GM18951 (cell line): ENCODE measurements around the gene POLDIP3.

Experiments used
- POLR2A ChIP-seq: IDR thresholded peaks from 4 replicates; pipeline ENCODE4 v1.6.1; 2011; ENCODE audit warnings: mild to moderate bottlenecking; ENCODE audit not compliant: insufficient read length, insufficient read depth; ENCODE audit errors: extremely low read depth
- in situ Hi-C: fragments of 300-500 bp; cut with MboI; formaldehyde crosslinking; loops from one replicate; pipeline ENCODE4 v1.12.0; 2022; ENCODE audit warnings: low sequenced_read_pairs, mixed read lengths, inconsistent platforms; ENCODE audit not compliant: unreplicated experiment

Gene POLDIP3, protein sequence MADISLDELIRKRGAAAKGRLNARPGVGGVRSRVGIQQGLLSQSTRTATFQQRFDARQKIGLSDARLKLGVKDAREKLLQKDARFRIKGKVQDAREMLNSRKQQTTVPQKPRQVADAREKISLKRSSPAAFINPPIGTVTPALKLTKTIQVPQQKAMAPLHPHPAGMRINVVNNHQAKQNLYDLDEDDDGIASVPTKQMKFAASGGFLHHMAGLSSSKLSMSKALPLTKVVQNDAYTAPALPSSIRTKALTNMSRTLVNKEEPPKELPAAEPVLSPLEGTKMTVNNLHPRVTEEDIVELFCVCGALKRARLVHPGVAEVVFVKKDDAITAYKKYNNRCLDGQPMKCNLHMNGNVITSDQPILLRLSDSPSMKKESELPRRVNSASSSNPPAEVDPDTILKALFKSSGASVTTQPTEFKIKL

DNA sequence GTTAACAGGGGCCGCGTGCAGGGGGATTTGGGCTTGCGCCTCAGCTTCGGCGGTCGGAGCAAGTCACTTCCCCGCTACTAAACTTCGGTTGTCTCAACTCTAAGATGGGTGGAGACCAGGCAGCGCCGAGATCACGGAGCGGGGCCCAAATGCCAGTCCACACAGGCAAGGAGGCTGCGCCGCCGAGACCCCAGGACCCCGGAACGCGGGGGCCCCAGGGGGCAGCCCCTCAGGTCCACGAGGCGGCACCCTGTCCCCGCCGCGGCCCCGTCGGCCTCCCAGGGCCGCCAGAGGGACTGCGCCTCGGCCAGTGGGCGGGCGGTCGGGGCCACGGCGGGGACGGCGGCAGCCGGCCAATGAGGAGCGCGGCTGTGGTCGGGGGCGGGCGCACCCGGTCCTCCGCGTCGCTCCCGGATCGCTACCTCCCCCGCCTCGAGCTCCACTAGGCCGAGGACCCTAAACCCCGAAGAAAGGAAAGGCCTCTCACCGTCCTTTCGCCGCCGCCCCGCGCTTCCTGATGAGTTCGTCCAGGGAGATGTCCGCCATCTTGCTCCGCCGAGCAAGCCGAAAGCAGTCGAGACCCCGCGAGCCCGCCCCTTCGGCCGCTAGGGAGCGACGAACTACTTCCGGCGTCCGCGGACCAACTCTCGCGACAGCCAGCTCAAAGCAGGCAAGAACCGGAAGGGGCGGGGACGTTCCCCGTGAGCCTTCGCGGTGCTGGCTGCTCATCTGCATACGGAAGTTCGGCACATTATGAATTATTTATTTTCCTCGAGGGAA lies at the start of gene POLDIP3:
Gene POLDIP3 (minus strand): TSS at position 572 of the 780 bp plus-strand sequence. CDS start 26 bp downstream, at position 546.
- peak; percentile 80 for TF ChIP-seq POLR2A
- in situ Hi-C loops: no loop called here

DNA sequence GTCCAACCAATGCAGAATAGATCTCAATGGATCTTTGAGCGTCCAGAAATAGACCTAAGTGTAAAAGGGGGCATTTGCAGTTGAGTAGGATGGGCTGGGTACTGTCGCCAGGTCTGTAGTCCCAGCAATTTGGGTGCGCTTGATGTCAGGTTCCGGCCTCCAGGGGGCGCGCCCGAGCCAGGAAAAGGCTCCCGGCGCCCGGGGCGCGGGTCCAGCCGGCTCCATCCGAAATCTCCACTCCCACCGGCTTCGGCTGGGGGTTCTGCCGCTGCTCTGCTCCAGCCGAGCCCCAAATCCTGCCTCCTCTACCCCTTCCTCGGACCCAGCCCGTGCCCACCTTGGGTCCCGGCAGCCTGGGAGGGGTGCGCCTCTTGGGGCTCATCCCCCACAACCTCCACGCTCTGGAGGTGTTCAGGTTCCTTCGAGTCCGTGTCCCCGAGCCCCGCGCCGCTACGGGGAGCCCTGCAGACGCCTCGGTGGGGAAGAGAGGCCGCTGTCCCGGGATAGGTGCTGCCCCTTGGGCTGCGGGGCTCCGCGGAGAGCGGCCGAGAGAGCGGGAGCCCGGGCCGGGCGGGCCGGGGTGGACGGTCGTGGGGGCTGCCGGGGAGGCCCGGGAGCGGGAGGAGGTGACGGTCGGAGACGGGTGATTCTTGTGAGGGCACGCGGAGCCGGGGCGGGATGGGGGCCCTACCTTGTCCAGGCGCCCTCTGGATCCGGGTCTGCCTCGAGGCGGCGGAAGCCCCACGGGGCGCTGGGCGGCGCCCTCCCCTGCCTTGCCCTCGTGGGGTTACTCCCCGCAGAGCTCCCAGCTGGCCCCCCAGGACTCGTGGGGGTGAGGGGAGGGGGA lies 47.5 kb upstream of the POLDIP3 start:
- in situ Hi-C loops: no loop called here
- TF ChIP-seq POLR2A: peak; percentile 45

DNA sequence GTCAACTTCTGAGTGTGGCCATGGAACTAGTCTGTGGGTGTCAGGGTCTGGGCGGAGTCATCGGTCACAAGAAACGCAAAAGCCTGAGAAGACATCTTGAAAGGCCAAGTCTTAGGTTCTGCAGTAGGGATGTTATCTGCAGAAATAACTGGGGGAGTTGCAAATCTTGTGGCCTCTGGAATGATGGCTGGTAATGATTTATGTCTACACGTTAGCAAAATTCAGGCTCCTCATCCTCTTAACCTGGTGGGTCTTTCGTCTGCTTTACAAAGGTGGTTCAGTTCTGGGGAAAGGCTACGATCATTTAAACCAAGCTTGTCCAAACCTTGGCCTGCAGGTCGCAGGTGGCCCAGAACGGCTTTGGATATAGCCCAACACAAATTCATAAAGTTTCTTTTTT lies 41.9 kb upstream of the POLDIP3 start:
- TF ChIP-seq POLR2A: no peak
- in situ Hi-C loops: no loop called here

DNA sequence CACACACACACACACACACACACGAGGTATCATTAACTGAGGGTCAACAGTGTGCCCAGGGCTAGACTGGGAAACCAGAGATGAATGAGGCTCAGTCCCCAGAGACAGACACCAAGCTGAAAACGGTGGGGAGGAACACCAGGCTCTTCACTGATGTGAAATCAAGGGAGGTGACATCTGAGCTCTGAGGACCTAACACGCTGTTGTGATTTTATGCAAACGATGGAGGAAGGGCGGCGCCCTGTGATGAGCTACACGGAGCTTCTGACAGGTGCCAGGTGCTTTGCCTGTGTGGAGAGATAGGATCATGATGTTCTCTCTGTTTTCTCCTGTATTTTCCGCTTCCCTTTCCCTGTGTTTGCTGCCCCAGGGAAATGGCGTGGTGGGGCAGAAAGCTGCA lies 41.0 kb upstream of the POLDIP3 start:
- no peak for TF ChIP-seq POLR2A
- in situ Hi-C loops: no loop called here

DNA sequence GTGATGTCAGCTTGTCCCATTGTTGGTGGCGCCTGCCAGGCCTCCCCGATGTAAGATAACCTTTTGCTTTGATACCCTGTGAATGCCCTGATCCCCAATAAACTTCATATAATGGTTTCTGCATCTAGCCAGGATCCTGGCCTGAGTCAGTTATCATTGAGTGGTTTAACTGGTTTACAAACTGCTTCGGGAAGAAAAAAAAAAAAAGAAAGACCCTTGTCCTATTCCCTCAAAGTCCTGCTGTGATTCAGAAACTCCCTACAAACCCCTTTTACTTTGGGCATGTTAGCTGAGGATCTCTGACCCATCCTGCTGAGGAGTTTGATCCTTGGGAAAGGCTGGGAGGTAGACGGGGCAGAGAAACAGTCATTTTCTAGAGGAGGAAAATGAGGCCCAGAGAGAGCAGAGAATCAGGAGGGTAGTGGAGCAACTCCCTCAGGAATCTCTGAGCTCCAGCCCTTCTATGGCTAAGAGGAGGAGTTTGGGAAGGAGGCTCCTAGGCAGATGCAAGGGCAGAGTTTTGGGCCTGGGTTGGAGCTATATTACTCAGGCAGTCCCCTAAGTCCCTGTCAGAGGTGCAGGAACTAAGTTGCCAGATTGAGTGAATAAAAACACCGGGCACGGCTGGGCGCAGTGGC lies 39.9 kb upstream of the POLDIP3 start:
- in situ Hi-C loops: no loop called here
- no peak for TF ChIP-seq POLR2A

DNA sequence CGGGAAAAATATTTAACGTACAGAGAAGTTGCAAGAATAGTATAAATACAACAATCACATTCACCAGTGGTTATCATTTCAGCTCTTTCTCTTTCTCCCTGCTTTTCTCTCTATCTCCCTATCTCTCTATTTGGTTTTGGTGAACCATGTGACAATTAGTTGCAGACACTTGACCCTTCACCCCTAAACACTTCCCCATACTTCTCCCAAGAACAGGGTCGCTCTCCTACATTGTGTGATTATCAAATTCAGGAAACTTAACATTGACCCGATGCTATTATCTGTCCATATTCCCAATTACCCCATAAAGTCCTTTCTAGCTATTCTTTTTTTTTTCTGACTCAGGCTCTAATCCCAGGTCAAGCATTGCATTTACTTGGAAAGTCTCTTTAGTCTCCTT lies 39.3 kb upstream of the POLDIP3 start:
- in situ Hi-C loops: no loop called here
- no peak for TF ChIP-seq POLR2A

DNA sequence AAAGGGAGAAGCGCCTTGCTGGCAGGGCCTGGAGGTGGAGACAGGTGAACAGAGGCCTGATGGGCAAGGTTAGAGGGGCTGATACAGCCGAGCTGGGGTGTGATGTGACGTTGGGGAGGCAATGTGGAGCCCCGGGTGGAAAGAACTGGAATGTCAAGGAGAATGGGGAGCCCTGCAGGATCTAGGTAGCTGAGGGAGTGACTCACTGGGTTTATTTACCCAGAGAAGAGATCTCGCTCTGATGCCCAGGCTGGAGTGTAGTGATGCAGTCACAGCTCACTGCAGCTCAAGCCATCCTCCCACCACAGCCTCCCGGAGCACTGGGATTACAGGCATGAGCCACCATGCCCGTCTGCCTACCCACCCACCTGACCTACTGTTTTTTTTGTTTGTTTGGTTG lies 36.5 kb upstream of the POLDIP3 start:
- in situ Hi-C loops: no loop called here
- no peak for TF ChIP-seq POLR2A

DNA sequence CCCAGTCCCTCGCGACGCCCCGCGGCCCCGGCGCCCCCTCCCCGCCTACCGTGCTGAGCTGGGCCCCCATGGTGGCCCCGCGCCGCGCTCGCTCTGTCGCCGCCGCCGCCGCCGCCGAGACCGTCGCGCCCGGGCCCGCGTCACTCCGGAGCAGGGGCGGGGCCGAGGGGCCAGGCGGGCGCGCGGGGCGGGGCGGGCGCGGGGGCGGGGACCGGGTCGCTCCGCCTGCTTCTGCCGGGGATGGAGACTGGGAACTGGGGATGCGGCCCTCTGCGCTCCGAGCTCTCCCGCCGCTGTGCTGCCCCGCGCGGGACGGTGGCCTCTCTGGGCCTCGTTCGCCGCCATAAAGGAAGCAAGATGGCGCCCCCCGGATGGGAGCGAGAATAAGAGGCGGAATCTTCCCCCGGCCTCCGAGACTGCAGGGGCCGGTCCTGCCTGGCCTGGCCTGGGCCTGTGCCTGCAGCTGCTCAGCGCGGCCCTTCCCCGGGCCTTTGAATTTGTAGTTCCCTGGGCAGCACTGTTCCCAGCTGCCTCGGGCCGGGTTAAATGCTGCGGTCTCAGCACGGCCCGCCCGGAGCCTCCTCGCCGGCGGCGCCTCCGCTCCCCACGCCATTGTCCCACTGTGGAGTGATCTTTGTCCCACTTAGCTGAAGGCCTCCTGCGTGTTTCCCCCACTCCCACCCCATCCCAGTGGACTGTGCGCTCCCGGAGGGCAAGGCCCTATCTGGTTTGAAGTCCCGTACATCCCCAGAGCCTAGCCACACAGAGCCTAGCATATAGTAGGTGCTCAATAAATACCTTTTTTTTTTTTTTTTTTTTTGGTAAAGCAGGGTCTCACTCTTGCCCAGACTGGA lies 34.8 kb upstream of the POLDIP3 start, which contains the start of gene CYB5R3:
Gene CYB5R3 (minus strand): TSS at position 147 of the 854 bp plus-strand sequence. CDS start 77 bp downstream, at position 70.
- in situ Hi-C loops: loop anchor here (25.0 kb wide), 1 partner anchor 388 kb away; no protein-coding TSS in a partner anchor
- TF ChIP-seq POLR2A: peak; percentile 70

DNA sequence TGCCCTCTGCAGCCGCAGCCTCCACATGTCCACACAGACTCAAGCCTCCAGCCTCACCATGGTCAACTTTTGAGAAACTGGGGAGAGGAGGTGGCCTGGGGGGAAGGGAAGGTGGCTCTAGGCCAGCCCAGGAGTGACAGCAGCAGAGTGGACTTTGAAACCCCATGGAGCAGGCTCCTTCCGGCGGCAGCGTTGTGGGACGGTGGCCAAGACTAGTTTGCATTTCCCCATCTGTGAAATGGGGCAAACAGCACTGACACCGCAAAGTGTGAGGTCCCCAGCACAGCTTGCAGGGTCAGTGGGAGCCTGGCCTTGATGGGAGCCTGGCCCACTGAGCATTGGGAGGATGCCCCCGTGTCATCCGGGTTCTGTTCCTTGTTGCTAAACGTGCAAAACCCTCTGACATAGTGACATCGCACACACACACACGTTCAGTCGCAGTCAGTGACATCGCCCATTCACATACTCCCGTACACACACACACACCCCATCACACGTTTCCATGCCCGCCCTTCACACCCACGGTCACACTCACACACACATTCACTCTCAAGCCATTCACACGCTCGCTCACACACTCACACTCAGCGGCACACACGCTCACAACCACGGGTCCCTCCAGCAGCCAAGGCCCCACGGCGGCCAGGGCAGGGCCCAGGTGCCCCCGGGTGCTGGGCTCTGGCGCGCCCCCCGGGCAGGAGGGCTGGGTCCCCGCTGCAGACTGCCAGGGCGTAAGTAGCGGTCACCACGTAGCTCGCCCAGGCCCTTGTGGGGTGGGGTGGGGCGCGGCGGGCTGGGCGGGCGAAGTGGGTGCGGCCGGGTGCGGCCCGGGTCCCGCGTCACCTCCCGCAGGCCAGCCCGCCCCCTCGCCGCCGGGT lies 33.9 kb upstream of the POLDIP3 start:
- TF ChIP-seq POLR2A: peak; percentile 45
- in situ Hi-C loops: loop anchor here (25.0 kb wide), 1 partner anchor 389 kb away; no protein-coding TSS in a partner anchor

DNA sequence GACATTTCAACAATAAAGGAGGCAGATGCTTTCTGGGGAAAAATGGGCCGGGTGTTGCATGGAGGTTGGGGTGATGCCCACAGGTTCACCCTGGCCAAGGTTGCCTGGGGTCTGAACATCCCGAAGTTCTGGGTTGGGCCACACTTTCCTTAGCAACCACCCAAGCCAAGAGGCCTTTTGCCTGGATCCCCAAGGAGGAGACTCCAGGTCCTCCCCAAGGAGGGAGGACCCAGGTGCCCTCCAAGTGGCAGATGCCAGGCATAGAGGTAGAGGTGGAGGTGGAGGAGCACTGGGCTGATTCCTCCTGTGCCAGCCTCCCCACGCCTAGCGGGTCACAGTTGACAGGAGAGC lies 33.3 kb upstream of the POLDIP3 start:
- TF ChIP-seq POLR2A: no peak
- in situ Hi-C loops: loop anchor here (25.0 kb wide), 1 partner anchor 389 kb away; no protein-coding TSS in a partner anchor

DNA sequence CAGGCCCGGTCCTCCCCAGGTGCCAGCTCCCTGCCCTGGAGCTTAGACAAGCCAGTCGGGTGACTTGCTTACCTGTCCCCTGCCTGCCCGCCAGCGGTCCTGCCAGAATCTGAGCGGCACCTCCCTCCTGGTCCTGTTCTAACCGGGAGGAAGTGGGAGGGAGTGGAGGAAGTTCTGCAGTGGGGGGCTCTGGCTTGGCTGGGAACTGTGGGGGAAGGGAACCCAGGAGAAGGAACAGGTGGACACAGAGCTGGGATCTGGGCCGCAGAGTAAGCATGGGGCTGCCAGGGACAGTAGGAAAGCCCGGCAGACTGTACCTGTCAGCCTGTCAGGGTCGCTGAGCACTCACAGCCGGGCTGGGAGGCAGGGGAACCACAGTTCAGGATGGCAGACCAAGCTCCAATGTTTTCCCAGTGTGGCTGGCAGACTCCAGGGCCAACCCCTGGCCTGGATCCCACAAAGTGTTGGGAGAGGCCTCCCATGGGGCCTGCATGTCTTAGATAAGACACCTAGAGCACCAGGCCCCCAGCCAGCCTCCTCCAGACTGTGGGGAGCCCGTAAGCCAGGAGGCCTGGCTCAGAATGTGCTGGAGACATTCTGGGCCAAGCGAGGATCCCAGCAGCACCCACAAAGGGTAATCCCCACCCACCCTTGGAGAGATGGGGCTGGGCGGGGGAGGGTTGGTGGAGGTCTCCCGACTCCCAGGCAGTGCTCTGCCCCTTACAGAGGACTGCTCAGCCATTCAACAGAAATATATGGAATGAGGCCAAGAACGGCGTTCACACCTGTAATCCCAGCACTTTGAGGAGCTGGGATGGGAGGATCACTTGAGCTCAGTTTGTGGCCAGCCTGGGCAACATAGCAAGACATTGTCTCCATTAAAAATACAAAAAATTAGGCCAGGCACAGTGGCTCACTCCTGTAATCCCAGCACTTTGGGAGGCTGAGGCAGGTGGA lies 32.2 kb upstream of the POLDIP3 start:
- in situ Hi-C loops: loop anchor here (25.0 kb wide), 1 partner anchor 390 kb away; no protein-coding TSS in a partner anchor
- no peak for TF ChIP-seq POLR2A
